ENCODE measurements around the gene ACAP3. TPM values are rescaled to one million over a fixed set of nuclear protein-coding genes. Genes with fewer than 3 reads are reported as not detected.

Gene ACAP3
- polyA plus RNA-seq, 1 donor from 2014 or later, result 10.5 TPM

DNA sequence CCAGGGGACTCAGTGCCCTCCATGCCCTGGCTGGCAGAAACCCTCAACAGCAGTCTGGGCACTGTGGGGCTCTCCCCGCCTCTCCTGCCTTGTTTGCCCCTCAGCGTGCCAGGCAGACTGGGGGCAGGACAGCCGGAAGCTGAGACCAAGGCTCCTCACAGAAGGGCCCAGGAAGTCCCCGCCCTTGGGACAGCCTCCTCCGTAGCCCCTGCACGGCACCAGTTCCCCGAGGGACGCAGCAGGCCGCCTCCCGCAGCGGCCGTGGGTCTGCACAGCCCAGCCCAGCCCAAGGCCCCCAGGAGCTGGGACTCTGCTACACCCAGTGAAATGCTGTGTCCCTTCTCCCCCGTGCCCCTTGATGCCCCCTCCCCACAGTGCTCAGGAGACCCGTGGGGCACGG, 20.5 kb upstream of the ACAP3 start:
- H3K9me3 Mint-ChIP-seq, result no peaks in the 10 kb centered on the region
- H3K4me1 Mint-ChIP-seq, result peaks cover 8 to 20% (median 14%) of the 10 kb centered on the region in 3 donors
- H3K4me3 Mint-ChIP-seq, result no peak overlapping the region
- H3K27ac Mint-ChIP-seq, result no peak overlapping the region
- H3K27me3 Mint-ChIP-seq, result no peaks in the 10 kb centered on the region
- H3K36me3 Mint-ChIP-seq, result peaks cover 4% of the 10 kb centered on the region

DNA sequence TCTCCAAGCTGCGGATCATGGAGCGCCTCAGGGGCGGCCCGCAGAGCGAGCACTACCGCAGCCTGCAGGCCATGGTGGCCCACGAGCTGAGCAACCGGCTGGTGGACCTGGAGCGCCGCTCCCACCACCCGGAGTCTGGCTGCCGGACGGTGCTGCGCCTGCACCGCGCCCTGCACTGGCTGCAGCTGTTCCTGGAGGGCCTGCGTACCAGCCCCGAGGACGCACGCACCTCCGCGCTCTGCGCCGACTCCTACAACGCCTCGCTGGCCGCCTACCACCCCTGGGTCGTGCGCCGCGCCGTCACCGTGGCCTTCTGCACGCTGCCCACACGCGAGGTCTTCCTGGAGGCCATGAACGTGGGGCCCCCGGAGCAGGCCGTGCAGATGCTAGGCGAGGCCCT, 19.6 kb upstream of the ACAP3 start:
- Mint-ChIP-seq H3K27ac (peak overlapping the region in 1 of 3 donors; percentile 68), H3K9me3 (no peaks in the 10 kb centered on the region), H3K27me3 (no peaks in the 10 kb centered on the region), H3K36me3 (peaks cover 4% of the 10 kb centered on the region), H3K4me1 (peaks cover 8 to 23% (median 18%) of the 10 kb centered on the region in 3 donors), H3K4me3 (peak overlapping the region in 1 of 4 donors; percentile 49)

DNA sequence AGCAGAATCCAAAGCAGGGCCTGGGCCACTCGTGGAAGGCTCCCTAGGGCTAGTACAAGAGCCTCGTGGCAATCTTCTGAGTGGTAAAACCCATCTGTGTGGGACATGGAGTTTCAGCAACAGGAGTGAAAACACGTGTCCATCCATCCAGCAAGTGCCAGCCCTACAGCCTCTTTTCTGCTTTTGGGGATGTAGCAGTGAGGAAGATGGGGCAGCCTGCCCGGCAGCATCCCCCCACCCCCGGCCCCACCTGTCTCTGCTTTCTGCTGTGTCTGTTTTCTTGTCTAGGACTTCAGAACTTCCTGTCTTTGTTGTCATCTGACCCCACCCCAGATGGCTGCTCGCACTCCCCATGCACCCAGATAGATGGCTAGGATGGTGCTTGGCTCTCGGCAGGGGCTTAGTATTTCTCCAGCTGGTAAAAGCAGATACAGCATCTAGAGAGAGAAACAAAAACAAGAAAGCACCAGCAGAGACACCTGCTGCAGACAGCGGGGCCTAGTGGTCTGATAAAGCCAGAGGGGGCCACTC, 18.4 kb upstream of the ACAP3 start:
- Mint-ChIP-seq H3K4me1 (peaks cover 7 to 25% (median 21%) of the 10 kb centered on the region in 3 donors), H3K4me3 (peak overlapping the region; percentile 50 to 87 (median 81)), H3K36me3 (peaks cover 4% of the 10 kb centered on the region), H3K9me3 (no peaks in the 10 kb centered on the region), H3K27me3 (no peaks in the 10 kb centered on the region), H3K27ac (peak overlapping the region in 2 of 3 donors; percentile 65 to 81)

DNA sequence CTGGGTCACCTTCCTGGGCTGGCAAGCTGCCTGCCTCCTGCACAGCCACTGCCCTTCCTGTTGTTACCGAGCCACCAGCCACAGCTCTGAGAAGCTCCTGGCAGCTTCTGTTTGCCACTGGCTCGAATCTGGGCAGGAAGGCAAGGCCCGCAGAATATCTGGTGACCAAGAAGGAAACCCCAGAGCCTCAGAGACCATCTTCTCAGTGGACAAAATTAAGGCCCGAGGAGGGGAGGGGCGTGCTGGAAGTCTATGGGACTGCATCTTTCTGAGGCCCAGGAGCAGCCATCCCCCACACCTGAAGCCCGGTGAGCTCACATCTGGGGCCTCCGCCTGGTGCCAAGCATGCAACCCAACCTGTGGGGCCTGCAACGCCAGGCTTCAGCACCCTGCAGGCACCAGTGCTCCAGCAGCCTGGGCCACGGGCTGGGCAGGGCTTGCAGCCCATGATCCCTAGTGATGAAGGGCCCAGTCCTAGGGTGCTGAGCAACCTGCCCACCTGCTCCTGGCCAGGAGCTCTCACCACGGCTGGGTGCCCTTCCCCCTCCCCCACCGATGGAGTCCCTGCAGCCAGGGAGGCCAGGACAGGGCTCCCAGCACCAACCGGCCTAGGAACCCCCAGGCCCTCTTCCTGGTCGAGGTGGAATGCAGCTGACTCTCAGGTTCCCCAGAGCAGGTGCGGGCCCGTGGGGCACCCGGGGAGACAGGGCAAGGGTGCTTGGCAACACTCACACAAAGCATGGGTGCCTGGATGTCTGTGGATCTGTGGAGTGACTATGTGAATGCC, 17.8 kb upstream of the ACAP3 start:
- H3K4me1 Mint-ChIP-seq, result peaks cover 4 to 21% (median 21%) of the 10 kb centered on the region in 3 donors
- H3K4me3 Mint-ChIP-seq, result peak overlapping the region; percentile 76 to 87 (median 82)
- no peaks in the 10 kb centered on the region for H3K27me3 Mint-ChIP-seq
- H3K27ac Mint-ChIP-seq, result peak overlapping the region; percentile 35 to 81 (median 65)
- no peaks in the 10 kb centered on the region for H3K9me3 Mint-ChIP-seq
- peaks cover 4% of the 10 kb centered on the region for H3K36me3 Mint-ChIP-seq

DNA sequence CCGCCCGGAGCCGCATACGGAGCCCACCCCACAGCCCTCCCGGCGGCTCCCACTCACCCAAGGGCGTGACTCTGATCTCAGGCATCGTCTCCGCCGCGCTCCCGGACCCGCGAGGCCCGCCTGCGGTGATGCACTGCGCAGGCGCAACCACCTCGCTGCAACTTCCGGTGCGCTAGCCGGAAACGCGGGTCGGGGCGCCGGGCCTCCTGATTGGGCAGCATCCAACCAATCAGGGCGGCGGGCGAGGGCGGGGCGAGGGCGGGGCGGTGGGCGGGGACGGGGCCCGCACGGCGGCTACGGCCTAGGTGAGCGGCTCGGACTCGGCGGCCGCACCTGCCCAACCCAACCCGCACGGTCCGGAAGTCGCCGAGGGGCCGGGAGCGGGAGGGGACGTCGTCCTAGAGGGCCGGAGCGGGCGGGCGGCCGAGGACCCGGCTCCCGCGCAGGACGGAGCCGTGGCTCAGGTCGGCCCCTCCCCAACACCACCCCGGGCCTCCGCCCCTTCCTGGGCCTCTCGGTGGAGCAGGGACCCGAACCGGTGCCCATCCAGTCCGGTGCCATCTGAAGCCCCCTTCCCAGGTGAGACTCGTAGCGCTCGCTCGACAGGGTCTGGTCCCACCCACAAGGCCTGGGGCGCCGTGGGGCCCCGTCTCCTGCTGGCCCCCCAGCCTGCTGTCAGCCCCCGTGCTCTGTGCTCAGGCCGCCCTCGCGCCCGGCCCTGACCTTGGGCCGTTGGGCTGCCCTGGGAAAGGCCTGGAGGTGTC, 17.0 kb upstream of the ACAP3 start, which contains the start of the genes CPTP and INTS11:
CPTP (plus strand) TSS at position 279 of the 764 bp plus-strand sequence. CDS start 2,109 bp downstream, outside the sequence.
INTS11 (minus strand) TSS at position 137 of the 764 bp plus-strand sequence; CDS start at position 85, 52 bp downstream.
- peaks cover 0 to 17% (median 17%) of the 10 kb centered on the region in 3 donors for H3K4me1 Mint-ChIP-seq
- peaks cover 4% of the 10 kb centered on the region for H3K36me3 Mint-ChIP-seq

DNA sequence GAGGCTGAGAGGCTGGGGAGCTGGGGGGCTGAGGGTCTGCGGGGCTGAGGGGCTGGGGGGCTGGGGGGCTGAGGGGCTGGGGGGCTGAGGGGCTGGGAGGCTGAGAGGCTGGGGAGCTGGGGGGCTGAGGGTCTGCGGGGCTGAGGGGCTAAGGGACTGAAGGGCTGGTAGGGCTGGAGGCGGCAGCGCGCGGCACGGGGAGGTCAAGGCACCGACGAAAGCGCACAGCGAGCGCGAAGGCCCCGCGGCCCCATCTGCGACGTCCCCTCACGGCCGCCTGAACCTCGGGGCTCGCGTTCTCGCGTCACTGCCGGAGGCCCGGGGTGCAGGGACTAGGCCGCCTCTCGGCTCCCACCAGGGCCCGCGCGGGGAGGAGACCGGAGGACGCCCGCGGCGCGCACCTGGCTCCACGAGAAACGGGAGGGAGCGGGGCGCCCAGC, 16.4 kb upstream of the ACAP3 start:
- Mint-ChIP-seq H3K9me3 (no peaks in the 10 kb centered on the region), H3K4me3 (peak overlapping the region; percentile 84 to 94 (median 88)), H3K4me1 (peaks cover 0 to 16% (median 13%) of the 10 kb centered on the region in 3 donors), H3K36me3 (peaks cover 3% of the 10 kb centered on the region), H3K27me3 (no peaks in the 10 kb centered on the region), H3K27ac (peak overlapping the region in 1 of 3 donors; percentile 70)

More for the DNA sequence above, 17.0 kb upstream of the ACAP3 start, which contains the start of the genes CPTP and INTS11:
- Mint-ChIP-seq H3K4me3 (peak within 1 kb of the TSS; percentile 85 to 94 (median 90)), H3K27me3 (no peaks in the 10 kb centered on the region), H3K9me3 (no peaks in the 10 kb centered on the region), H3K27ac (peak within 1 kb of the TSS; percentile 85 to 97 (median 93))

DNA sequence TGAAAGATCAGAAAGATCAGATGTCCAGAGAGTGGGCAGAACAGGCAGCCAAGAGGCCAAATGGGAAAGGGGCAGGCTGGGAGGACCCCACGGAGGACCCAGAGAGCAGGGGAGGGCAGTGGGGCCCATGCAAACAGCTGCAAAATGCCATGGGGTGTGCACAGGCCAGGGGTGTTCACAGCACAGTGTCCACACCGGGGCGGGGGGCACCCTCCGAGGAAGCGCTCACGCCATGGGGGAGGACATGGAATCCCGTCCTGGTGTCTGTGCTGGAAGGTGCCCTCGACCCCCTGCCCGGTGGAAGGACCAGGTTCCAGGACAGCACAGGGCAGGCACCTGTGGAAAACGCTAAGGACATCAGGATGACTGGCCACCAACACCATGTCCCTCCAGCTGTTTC, 15.2 kb upstream of the ACAP3 start:
- no peaks in the 10 kb centered on the region for H3K27me3 Mint-ChIP-seq
- H3K4me3 Mint-ChIP-seq, result peak overlapping the region; percentile 82 to 93 (median 88)
- peak overlapping the region in 2 of 3 donors; percentile 93 to 97 for H3K27ac Mint-ChIP-seq
- H3K36me3 Mint-ChIP-seq, result no peaks in the 10 kb centered on the region
- no peaks in the 10 kb centered on the region for H3K9me3 Mint-ChIP-seq
- H3K4me1 Mint-ChIP-seq, result peaks cover 0 to 16% (median 13%) of the 10 kb centered on the region in 3 donors

DNA sequence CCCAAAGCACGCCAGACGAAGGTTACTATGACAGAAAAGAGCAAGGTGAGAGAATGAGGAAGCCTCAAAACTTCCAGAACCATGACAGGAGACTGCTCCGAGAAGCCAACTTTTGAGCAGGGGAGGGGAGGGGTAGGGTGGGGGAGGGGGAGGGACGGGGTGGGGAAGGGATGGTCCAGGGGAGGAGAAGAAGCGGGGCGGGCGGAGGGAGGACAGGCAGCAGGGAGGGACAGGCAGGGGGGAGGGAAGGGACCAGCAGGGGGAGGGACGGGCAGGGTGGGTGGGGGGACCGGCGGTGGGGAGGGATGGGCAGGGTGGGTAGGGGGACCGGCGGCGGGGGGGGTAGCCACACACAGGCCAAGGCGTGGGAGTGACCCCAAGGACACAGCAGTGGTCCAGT, 14.7 kb upstream of the ACAP3 start:
- no peak overlapping the region for H3K27ac Mint-ChIP-seq
- peak overlapping the region in 3 of 4 donors; percentile 44 to 91 (median 86) for H3K4me3 Mint-ChIP-seq
- no peaks in the 10 kb centered on the region for H3K27me3 Mint-ChIP-seq
- H3K36me3 Mint-ChIP-seq, result no peaks in the 10 kb centered on the region
- H3K4me1 Mint-ChIP-seq, result peaks cover 0 to 16% (median 14%) of the 10 kb centered on the region in 3 donors
- no peaks in the 10 kb centered on the region for H3K9me3 Mint-ChIP-seq

DNA sequence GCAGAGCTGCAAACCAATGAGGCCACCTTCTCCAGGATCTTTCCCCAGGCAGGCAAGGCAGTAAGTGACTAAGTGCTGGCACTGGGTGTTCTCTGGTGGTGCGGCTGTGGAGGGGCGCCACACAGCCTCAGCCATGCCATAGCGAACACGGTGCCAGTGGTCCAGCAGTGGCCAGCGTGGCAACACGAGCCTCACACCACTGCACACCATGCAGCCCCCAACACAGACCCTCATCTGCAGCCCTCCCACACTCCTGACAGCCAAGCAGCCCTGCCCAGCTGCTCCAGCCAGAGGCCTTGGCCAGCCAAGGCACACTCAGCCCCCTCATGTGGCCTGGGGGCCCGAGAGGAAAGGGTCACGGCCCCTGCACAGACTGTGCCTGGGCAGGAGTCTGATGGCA, 13.7 kb upstream of the ACAP3 start:
- peak overlapping the region in 1 of 4 donors; percentile 16 for H3K4me3 Mint-ChIP-seq

DNA sequence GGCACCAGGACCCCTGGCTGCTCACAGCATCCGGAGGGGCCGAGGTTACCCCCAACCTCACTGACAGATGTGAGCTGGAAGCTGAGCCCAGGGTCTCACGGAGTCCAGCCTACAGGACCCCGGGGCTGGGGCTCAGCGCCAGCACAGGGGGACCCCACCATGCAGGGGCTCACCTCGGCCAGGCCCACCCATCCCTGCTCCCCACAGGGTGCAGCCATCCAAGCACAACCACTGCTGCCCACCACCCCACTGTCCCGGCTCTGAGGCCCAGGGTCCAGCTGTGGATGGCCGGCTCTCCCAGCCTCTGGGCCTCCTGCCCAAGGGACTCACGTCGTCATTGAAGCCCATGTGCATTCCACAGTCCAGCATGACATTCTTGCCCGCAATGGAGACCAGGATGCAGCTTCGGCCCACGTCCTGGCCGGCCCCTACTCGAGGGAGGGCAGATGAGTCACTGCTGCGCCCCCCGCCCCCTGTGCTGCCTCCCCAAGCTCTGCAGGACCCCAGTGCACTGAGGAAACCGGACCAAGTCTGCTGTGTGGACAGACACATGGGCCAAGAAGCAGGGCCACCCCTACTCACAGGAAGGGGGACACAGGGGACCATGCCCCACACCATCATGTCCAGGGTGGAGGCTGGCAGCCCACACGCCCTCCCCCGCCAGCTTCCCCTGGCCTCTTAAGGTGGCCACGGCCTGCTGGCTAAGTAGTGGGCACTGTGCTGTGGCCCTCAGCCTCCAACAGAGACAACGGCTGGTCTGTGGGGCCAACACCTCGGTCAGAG, 13.1 kb upstream of the ACAP3 start:
- no peak overlapping the region for H3K27ac Mint-ChIP-seq
- H3K9me3 Mint-ChIP-seq, result no peaks in the 10 kb centered on the region
- H3K4me3 Mint-ChIP-seq, result no peak overlapping the region
- peaks cover 0 to 12% (median 12%) of the 10 kb centered on the region in 3 donors for H3K4me1 Mint-ChIP-seq
- peaks cover 1% of the 10 kb centered on the region for H3K36me3 Mint-ChIP-seq
- H3K27me3 Mint-ChIP-seq, result no peaks in the 10 kb centered on the region

More for the DNA sequence above, 13.7 kb upstream of the ACAP3 start:
- H3K27me3 Mint-ChIP-seq, result no peaks in the 10 kb centered on the region
- no peak overlapping the region for H3K27ac Mint-ChIP-seq
- H3K36me3 Mint-ChIP-seq, result peaks cover 1% of the 10 kb centered on the region
- H3K4me1 Mint-ChIP-seq, result peaks cover 0 to 16% (median 16%) of the 10 kb centered on the region in 3 donors
- H3K9me3 Mint-ChIP-seq, result no peaks in the 10 kb centered on the region

DNA sequence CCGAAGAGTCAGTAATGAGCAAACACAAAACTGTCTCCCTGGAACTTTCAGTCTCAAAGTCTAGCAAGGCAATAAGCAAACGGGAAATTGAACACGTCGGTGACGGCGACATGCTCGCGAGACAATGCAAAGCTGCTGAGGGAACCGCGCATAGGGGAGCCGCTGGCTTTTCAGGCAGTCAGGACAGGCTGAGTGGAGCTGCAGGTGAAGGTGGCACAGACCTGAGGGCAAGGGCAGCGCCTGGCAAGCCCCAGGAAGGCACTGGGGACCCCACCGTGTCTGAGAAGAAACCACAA, 11.9 kb upstream of the ACAP3 start:
- peak overlapping the region in 2 of 4 donors; percentile 6 to 66 for H3K4me3 Mint-ChIP-seq

DNA sequence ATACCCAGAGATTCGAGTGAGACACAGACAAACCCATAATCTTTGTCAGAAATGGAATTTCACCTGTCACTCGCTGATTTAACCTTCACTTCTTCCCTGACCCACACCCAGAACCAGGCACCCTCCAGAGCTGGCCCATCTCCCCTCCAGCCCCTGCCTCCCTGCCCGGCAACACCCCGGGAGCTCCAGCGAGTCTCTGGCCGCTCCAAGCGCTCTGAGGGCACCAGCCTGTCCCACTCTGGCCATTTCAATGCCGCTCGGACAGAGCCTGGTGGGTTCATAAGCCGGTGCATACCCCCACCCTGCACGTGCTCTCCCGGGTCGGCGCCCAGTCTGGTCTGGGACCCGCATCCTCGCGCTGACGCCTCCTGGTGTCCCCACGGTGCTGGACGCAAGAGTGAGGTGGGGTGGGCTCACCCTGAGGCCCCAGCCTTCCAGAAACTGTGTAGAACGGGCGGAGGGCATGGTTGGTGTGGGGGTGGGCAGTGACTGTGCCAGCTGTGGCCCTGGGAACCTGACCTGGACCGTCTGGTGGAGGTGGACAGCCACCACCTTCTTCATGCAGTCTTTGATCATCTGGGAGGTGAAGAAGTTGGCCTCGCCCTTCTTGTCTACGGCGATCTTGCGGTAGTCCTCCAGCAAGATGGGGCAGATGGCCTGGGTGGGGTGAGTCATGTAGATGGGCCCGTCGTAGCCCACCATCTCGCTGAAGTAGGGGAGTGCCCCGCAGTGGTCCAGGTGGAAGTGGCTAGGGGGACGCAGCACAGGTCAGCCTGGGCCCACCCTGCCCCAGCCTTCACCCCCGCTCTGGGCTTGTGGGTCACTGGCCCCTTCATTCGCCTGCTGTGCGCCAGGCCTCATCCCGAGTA, 11.3 kb upstream of the ACAP3 start:
- H3K4me3 Mint-ChIP-seq, result peak overlapping the region in 1 of 4 donors; percentile 66
- no peaks in the 10 kb centered on the region for H3K27me3 Mint-ChIP-seq
- peaks cover 1% of the 10 kb centered on the region for H3K36me3 Mint-ChIP-seq
- H3K9me3 Mint-ChIP-seq, result no peaks in the 10 kb centered on the region
- H3K27ac Mint-ChIP-seq, result peak overlapping the region in 1 of 3 donors; percentile 32
- peaks cover 0 to 12% (median 12%) of the 10 kb centered on the region in 3 donors for H3K4me1 Mint-ChIP-seq

More for the DNA sequence above, 11.9 kb upstream of the ACAP3 start:
- Mint-ChIP-seq H3K9me3 (no peaks in the 10 kb centered on the region), H3K36me3 (peaks cover 1% of the 10 kb centered on the region), H3K27ac (peak overlapping the region in 1 of 3 donors; percentile 32), H3K4me1 (peaks cover 0 to 12% (median 12%) of the 10 kb centered on the region in 3 donors), H3K27me3 (no peaks in the 10 kb centered on the region)

DNA sequence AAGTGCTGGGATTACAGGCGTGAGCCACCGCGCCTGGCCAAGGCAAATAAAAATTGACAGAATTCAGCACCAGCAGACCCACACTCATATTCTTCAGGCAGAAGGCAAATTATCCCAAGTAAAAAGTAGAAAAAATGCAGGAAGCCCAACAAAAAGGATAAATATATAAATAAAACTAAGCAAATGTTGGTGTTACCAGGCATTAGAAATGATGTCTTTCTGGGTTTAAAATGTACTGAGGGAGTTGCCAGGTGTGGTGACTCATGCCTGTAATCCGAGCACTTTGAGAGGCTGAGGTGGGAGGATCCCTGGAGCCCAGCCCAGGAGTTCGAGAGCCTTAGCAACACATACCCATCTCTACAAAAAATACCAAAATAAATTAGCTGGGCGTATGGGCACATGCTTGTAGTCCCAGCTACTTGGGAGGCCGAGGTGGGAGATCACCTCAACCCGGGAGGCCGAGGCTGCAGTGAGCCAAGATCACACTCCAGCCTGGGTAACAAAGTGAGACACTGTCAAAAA, 10.5 kb upstream of the ACAP3 start:
- no peaks in the 10 kb centered on the region for H3K9me3 Mint-ChIP-seq
- H3K36me3 Mint-ChIP-seq, result peaks cover 1% of the 10 kb centered on the region
- H3K4me3 Mint-ChIP-seq, result peak overlapping the region in 1 of 4 donors; percentile 26
- no peak overlapping the region for H3K27ac Mint-ChIP-seq
- H3K27me3 Mint-ChIP-seq, result no peaks in the 10 kb centered on the region
- H3K4me1 Mint-ChIP-seq, result peaks cover 0 to 10% (median 8%) of the 10 kb centered on the region in 3 donors
